A673 (cell line): ENCODE measurements around the gene SUMO2. TPM values are rescaled to one million over a fixed set of nuclear protein-coding genes. Genes with fewer than 3 reads are reported as not detected.

ENCODE experiments used
- BruUV-seq: library from RNA; stranded (reverse); fragments of 400-500 nt; replicated peaks from 2 replicates; lab custom pipeline; 2021; lab: Mats Ljungman, UMichigan
- CTCF ChIA-PET: fragments of 300-600 bp; sonication (Branson Sonifier 250); formaldehyde crosslinking; loops from one replicate; lab custom pipeline; 2022; ENCODE audit warnings: antibody characterized with exemption; lab: Charles Lee
- POLR2A ChIA-PET: fragments of 300-600 bp; sonication (Branson Sonifier 250); formaldehyde crosslinking; loops from one replicate; lab custom pipeline; 2022; ENCODE audit warnings: antibody characterized with exemption; ENCODE audit not compliant: low non-redundant PET; lab: Charles Lee
- DNase-seq: peaks from one replicate; pipeline ENCODE4 v3.0.0-alpha.2; 2015; ENCODE audit warnings: low spot score
- H3K27ac ChIP-seq: fragments of 200-600 bp; sonication (generic); 2 replicates; pipeline ENCODE4 v1.5.1; 2016; ENCODE audit warnings: mixed run types, low read depth, mild to moderate bottlenecking, mixed read lengths, antibody characterized with exemption, low read length; ENCODE audit not compliant: poor library complexity, severe bottlenecking
- H3K27me3 ChIP-seq: fragments of 200-600 bp; sonication (generic); replicated peaks from 2 replicates; pipeline ENCODE4 v1.6.1; 2017; ENCODE audit warnings: mixed run types, low read depth, mild to moderate bottlenecking, mixed read lengths, antibody characterized with exemption, low read length; ENCODE audit not compliant: insufficient read depth, poor library complexity
- H3K36me3 ChIP-seq: fragments of 200-600 bp; sonication (generic); 2 replicates; pipeline ENCODE4 v1.6.1; 2016; ENCODE audit warnings: mixed run types, mild to moderate bottlenecking, mixed read lengths, antibody characterized with exemption, low read length; ENCODE audit not compliant: insufficient read depth, poor library complexity, severe bottlenecking
- H3K4me1 ChIP-seq: fragments of 200-600 bp; sonication (generic); 2 replicates; pipeline ENCODE4 v1.6.1; 2017; ENCODE audit warnings: mixed run types, mild to moderate bottlenecking, mixed read lengths, antibody characterized with exemption, low read length; ENCODE audit not compliant: insufficient read depth, poor library complexity, severe bottlenecking
- H3K4me3 ChIP-seq: fragments of 200-600 bp; sonication (generic); 2 replicates; pipeline ENCODE4 v1.5.1; 2016; ENCODE audit warnings: low read depth, mixed run types, mild to moderate bottlenecking, mixed read lengths, low read length; ENCODE audit not compliant: poor library complexity, severe bottlenecking
- H3K9me3 ChIP-seq: fragments of 200-600 bp; sonication (generic); 2 replicates; pipeline ENCODE4 v1.6.1; 2016; ENCODE audit warnings: mixed run types, low read depth, mild to moderate bottlenecking, mixed read lengths, antibody characterized with exemption, low read length; ENCODE audit not compliant: poor library complexity, severe bottlenecking
- CTCF ChIP-seq: fragments of 300-800, 200-600 bp; sonication (generic); conservative IDR thresholded peaks from 2 replicates; pipeline ENCODE4 v1.5.1; 2017; ENCODE audit warnings: low read depth, mild to moderate bottlenecking, antibody characterized with exemption, low read length, moderate library complexity, mixed read lengths
- EZH2 ChIP-seq: fragments of 200-600 bp; sonication (generic); IDR thresholded peaks from 2 replicates; pipeline ENCODE4 v1.6.1; 2017; ENCODE audit warnings: borderline replicate concordance, low read depth, mild to moderate bottlenecking, mixed read lengths, antibody characterized with exemption, low read length; ENCODE audit not compliant: poor library complexity, severe bottlenecking
- intact Hi-C: fragments of 100-400 bp; cut with micrococcal nuclease; formaldehyde crosslinking; loops from one replicate; pipeline ENCODE4 v1.10.0; 2022; ENCODE audit not compliant: unreplicated experiment
- total RNA-seq: library from RNA; stranded (reverse); gene quantifications from 2 replicates; pipeline ENCODE4 v1.2.3, GENCODE V29; 2021

SUMO2 gene
- total RNA-seq, 1 experiment from 2014 or later, result 703 TPM

- Histone ChIP-seq H3K36me3 (no peaks in the 10 kb centered on the region), H3K9me3 (no peaks in the 10 kb centered on the region), H3K27ac (no peak overlapping the region), H3K4me1 (no peaks in the 10 kb centered on the region), H3K27me3 (no peaks in the 10 kb centered on the region), H3K4me3 (no peak overlapping the region)
- no peak for DNase-seq
- POLR2A ChIA-PET, result no interaction called here
- TF ChIP-seq CTCF (no peak), EZH2 (no peak)
- CTCF ChIA-PET, result no interaction called here
- BruUV-seq, result no TSS peak
- intact Hi-C loops, result no loop called here
Measured at GRCh38 chr17:75124041-75124818, 58.5 kb downstream of the SUMO2 start.

GRCh38 chr17:75118307-75118706, 64.5 kb downstream of the SUMO2 start:
- DNase-seq, result no peak
- Histone ChIP-seq H3K4me1 (peaks cover 4% of the 10 kb centered on the region), H3K27me3 (no peaks in the 10 kb centered on the region), H3K36me3 (no peaks in the 10 kb centered on the region), H3K9me3 (no peaks in the 10 kb centered on the region), H3K4me3 (no peak overlapping the region), H3K27ac (no peak overlapping the region)
- TF ChIP-seq EZH2, result no peak
- POLR2A ChIA-PET, result interaction anchor here (0.6 kb wide), 1 partner anchor 7 kb away, joined by 5 read pairs; no protein-coding TSS in a partner anchor
- no TSS peak for BruUV-seq
- CTCF ChIA-PET, result no interaction called here
- intact Hi-C loops, result loop anchor here (10.0 kb wide), 1 partner anchor 154 kb away; no protein-coding TSS in a partner anchor

- Histone ChIP-seq H3K27ac (no peak overlapping the region), H3K36me3 (no peaks in the 10 kb centered on the region), H3K4me1 (peaks cover 4% of the 10 kb centered on the region), H3K9me3 (no peaks in the 10 kb centered on the region), H3K27me3 (no peaks in the 10 kb centered on the region), H3K4me3 (no peak overlapping the region)
- no TSS peak for BruUV-seq
- intact Hi-C loops, result loop anchor here (10.0 kb wide), 1 partner anchor 152 kb away; no protein-coding TSS in a partner anchor
- ChIA-PET CTCF (no interaction called here), POLR2A (interaction anchor here (0.6 to 0.7 kb wide), 2 partner anchors 33 to 737 kb away, joined by 3 to 4 read pairs; no protein-coding TSS in a partner anchor)
- no peak for DNase-seq
- TF ChIP-seq EZH2 (no peak), CTCF (no peak)
Measured at GRCh38 chr17:75116737-75117136, 66.0 kb downstream of the SUMO2 start.

Other genes with a start within 250 kb of the SUMO2 start
- not detected in 2 replicates for gene OTOP3, start 247.1 kb downstream of the SUMO2 start, total RNA-seq
- gene HID1, start 210.2 kb downstream of the SUMO2 start, total RNA-seq, result 1.2 and 2.9 TPM in 2 replicates
- 5.8 and 7.6 TPM in 2 replicates for gene CDR2L, start 195.3 kb downstream of the SUMO2 start, total RNA-seq
- gene MRPL58, start 170.3 kb downstream of the SUMO2 start, total RNA-seq, result 59.9 and 61.4 TPM in 2 replicates
- 291 and 311 TPM in 2 replicates for gene ATP5PD, start 136.0 kb downstream of the SUMO2 start, total RNA-seq
- gene KCTD2, start 135.7 kb downstream of the SUMO2 start, total RNA-seq, result 25.6 and 25.7 TPM in 2 replicates
- 0.80 and 3.1 TPM in 2 replicates for gene SLC16A5, start 95.0 kb downstream of the SUMO2 start, total RNA-seq
- 11.8 and 12.3 TPM in 2 replicates for gene ARMC7, start 73.0 kb downstream of the SUMO2 start, total RNA-seq
- 43.3 and 50.0 TPM in 2 replicates for gene NT5C, start 51.2 kb downstream of the SUMO2 start, total RNA-seq
- gene JPT1, start 28.4 kb downstream of the SUMO2 start, total RNA-seq, result 493 and 526 TPM in 2 replicates
- 140 and 156 TPM in 2 replicates for gene NUP85, start 22.7 kb upstream of the SUMO2 start, total RNA-seq
- gene GGA3, start 78.6 kb upstream of the SUMO2 start, total RNA-seq, result 52.7 and 55.8 TPM in 2 replicates
- gene MRPS7, start 78.9 kb upstream of the SUMO2 start, total RNA-seq, result 103 and 105 TPM in 2 replicates
- gene MIF4GD, start 88.3 kb upstream of the SUMO2 start, total RNA-seq, result 14.7 and 22.4 TPM in 2 replicates
- gene SLC25A19, start 106.5 kb upstream of the SUMO2 start, total RNA-seq, result 40.0 and 45.0 TPM in 2 replicates
- 95.2 and 101 TPM in 2 replicates for gene GRB2, start 222.7 kb upstream of the SUMO2 start, total RNA-seq